ENCODE results near the gene SYT15. TPM values are rescaled to one million over a fixed set of nuclear protein-coding genes. Genes with fewer than 3 reads are reported as not detected.
"Not testable (repeated sequence)": the region's sequence is repeated elsewhere in the genome, so short reads cannot be mapped to it uniquely, and the experiment has no call there.

Gene SYT15
- total RNA-seq, 1 donor from 2014 or later = 12.5 TPM

GRCh38 chr10:46597616-46598246 is 18.8 kb downstream of the SYT15 start:
- H3K27ac Mint-ChIP-seq (ENCODE audit: unreplicated experiment); H3K36me3 Mint-ChIP-seq (ENCODE audit: unreplicated experiment); H3K27me3 Mint-ChIP-seq (ENCODE audit: unreplicated experiment); DNase-seq (ENCODE audit: extremely low spot score, unreplicated experiment); H3K4me1 Mint-ChIP-seq (ENCODE audit: unreplicated experiment); H3K9me3 Mint-ChIP-seq (ENCODE audit: unreplicated experiment): not testable (repeated sequence)
- TF ChIP-seq, protein P1, sequence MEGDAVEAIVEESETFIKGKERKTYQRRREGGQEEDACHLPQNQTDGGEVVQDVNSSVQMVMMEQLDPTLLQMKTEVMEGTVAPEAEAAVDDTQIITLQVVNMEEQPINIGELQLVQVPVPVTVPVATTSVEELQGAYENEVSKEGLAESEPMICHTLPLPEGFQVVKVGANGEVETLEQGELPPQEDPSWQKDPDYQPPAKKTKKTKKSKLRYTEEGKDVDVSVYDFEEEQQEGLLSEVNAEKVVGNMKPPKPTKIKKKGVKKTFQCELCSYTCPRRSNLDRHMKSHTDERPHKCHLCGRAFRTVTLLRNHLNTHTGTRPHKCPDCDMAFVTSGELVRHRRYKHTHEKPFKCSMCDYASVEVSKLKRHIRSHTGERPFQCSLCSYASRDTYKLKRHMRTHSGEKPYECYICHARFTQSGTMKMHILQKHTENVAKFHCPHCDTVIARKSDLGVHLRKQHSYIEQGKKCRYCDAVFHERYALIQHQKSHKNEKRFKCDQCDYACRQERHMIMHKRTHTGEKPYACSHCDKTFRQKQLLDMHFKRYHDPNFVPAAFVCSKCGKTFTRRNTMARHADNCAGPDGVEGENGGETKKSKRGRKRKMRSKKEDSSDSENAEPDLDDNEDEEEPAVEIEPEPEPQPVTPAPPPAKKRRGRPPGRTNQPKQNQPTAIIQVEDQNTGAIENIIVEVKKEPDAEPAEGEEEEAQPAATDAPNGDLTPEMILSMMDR (IDR thresholded peaks at IDR 0.05) = peak; percentile 40
- peak overlapping the region; percentile 69 for H3K4me3 Mint-ChIP-seq (ENCODE audit: unreplicated experiment)

DNA sequence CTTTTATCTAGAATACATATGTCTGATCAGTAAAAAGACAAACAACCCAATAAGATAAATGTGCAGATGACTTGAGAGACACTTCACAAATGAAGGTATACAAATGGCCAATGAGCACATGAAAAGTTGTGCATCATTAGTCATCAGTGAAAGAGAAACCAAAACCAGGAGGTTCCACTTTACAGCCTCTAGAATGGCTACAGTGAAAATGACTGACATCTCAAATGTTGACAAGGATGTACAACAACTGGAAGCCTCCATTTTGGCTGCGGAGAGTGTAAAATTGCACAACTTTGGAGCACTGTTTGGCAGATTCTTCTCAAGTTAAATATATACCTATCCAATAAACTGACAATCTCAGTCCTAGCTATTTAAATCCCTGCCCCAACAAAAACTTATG is 21.6 kb downstream of the SYT15 start:
- H3K36me3 Mint-ChIP-seq (ENCODE audit: unreplicated experiment); H3K4me3 Mint-ChIP-seq (ENCODE audit: unreplicated experiment); H3K27ac Mint-ChIP-seq (ENCODE audit: unreplicated experiment); H3K27me3 Mint-ChIP-seq (ENCODE audit: unreplicated experiment); H3K9me3 Mint-ChIP-seq (ENCODE audit: unreplicated experiment); H3K4me1 Mint-ChIP-seq (ENCODE audit: unreplicated experiment); DNase-seq (ENCODE audit: extremely low spot score, unreplicated experiment): not testable (repeated sequence)

DNA sequence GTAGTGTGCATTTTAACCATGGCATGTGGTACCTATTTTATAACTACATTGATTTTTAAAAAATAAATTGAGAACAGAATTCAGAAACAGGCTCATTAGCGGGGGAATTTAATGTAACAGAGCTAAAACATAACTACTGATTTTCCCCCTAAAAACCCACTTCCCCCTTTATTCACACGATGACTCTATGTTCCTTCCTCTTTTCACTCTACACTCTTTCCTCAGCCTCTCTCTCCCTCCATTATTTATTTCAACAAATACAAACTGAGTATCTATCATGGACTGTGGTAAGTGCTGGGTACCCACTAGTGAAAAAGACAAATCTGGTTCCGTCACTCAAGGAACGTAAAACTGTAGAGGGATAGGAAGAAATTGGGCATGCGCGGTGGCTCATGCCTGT is 36.6 kb downstream of the SYT15 start:
- not testable (repeated sequence) for H3K27ac Mint-ChIP-seq (ENCODE audit: unreplicated experiment); H3K4me1 Mint-ChIP-seq (ENCODE audit: unreplicated experiment); H3K4me3 Mint-ChIP-seq (ENCODE audit: unreplicated experiment); H3K27me3 Mint-ChIP-seq (ENCODE audit: unreplicated experiment); H3K9me3 Mint-ChIP-seq (ENCODE audit: unreplicated experiment); DNase-seq (ENCODE audit: extremely low spot score, unreplicated experiment); H3K36me3 Mint-ChIP-seq (ENCODE audit: unreplicated experiment)

DNA sequence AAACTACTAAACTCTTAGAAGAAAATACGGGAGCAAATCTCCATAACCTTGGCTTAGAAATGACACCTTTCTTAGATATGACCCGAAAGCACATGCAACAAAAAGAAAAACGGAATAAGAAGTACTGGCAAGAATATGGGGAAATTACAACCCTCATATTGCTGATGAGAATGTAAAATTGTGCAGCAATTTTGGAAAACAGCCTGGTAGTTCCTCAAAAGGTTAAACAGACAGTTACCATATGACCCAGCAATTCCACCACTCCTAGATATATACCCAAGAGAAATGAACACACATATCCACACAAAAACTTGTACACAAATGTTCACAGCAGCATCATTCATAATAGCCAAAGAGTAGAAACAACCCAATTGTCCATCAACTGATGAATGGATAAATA is 37.3 kb downstream of the SYT15 start:
- H3K4me1 Mint-ChIP-seq (ENCODE audit: unreplicated experiment); H3K36me3 Mint-ChIP-seq (ENCODE audit: unreplicated experiment); H3K9me3 Mint-ChIP-seq (ENCODE audit: unreplicated experiment); DNase-seq (ENCODE audit: extremely low spot score, unreplicated experiment); H3K4me3 Mint-ChIP-seq (ENCODE audit: unreplicated experiment); H3K27me3 Mint-ChIP-seq (ENCODE audit: unreplicated experiment); H3K27ac Mint-ChIP-seq (ENCODE audit: unreplicated experiment): not testable (repeated sequence)

DNA sequence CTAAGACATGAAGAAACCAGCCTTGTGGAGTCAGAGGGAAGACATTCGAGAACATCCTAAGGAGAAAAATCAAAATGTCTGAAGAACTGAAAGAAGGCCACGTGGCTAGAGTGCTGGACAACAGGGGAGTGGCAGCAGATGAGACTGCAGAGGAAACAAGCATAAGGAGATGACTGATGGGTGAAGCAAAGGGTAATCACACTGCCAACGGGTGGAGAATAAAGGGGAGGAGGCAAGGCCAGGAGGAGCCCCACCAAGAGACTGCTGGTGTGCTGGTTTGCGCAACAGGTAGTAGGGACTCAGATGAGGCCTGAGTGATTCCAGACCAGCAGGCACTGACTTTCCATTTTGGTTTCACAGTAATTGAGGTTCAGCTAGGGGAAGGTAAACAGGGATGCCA is 38.2 kb downstream of the SYT15 start:
- H3K27me3 Mint-ChIP-seq (ENCODE audit: unreplicated experiment); H3K27ac Mint-ChIP-seq (ENCODE audit: unreplicated experiment); H3K9me3 Mint-ChIP-seq (ENCODE audit: unreplicated experiment); H3K36me3 Mint-ChIP-seq (ENCODE audit: unreplicated experiment); H3K4me3 Mint-ChIP-seq (ENCODE audit: unreplicated experiment); H3K4me1 Mint-ChIP-seq (ENCODE audit: unreplicated experiment); DNase-seq (ENCODE audit: extremely low spot score, unreplicated experiment): not testable (repeated sequence)

DNA sequence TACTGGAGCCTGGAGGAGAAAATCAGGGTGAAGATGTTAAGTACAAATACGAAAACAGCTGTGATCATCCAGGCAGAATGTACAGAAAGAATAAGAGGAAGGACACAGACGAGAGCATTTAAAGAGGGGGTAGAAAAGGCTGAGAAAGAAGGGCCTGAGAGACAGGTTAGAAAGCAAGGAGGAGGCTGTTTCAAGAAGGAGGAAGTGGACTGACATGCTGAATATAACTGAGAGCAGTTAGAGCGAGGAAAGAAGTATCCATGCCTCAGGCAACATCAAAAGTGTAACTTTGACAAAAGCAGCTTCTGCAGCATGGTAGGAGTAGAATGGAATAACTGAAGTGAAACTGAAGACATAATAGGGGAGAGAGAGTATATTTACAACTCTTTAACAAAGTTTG is 39.0 kb downstream of the SYT15 start:
- not testable (repeated sequence) for H3K4me3 Mint-ChIP-seq (ENCODE audit: unreplicated experiment); H3K9me3 Mint-ChIP-seq (ENCODE audit: unreplicated experiment); DNase-seq (ENCODE audit: extremely low spot score, unreplicated experiment); H3K4me1 Mint-ChIP-seq (ENCODE audit: unreplicated experiment); H3K36me3 Mint-ChIP-seq (ENCODE audit: unreplicated experiment); H3K27me3 Mint-ChIP-seq (ENCODE audit: unreplicated experiment); H3K27ac Mint-ChIP-seq (ENCODE audit: unreplicated experiment)

DNA sequence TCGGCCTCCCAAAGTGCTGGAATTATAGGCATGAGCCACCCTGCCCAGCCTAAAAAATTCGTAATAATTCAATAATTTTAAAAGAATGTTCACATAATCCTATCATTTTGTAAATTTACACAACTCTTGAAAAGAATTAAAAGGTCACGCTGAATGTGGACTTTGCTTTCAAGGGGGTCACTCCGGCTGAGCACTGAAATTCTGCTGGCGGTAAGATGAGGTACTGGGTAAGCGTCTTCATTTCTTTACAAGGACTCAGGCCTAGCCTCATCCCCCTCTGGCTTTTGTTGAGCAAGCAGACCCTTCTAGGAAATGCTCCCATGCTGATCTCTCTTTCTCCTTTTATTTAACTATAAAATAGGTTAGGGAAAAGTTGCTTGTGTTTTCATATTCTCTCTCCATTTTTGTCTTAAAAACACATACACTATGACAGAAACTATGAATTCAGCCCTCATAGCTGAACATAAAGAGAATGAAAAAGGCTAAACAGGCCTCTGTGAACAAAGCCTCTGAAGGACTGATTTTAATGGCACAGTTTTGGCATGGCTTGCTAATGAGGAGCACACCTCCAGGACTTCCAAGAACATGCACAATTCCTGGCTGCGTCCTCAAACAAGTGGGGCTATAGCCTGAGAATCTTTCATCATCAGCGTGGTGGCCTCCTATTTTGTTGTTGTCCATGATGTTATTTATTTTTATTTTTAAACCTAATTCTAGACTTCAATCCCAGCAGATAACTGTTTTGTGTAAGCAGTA is 45.1 kb downstream of the SYT15 start:
- not testable (repeated sequence) for H3K4me3 Mint-ChIP-seq (ENCODE audit: unreplicated experiment); H3K4me1 Mint-ChIP-seq (ENCODE audit: unreplicated experiment); DNase-seq (ENCODE audit: extremely low spot score, unreplicated experiment); H3K9me3 Mint-ChIP-seq (ENCODE audit: unreplicated experiment); H3K36me3 Mint-ChIP-seq (ENCODE audit: unreplicated experiment); H3K27me3 Mint-ChIP-seq (ENCODE audit: unreplicated experiment); H3K27ac Mint-ChIP-seq (ENCODE audit: unreplicated experiment)

DNA sequence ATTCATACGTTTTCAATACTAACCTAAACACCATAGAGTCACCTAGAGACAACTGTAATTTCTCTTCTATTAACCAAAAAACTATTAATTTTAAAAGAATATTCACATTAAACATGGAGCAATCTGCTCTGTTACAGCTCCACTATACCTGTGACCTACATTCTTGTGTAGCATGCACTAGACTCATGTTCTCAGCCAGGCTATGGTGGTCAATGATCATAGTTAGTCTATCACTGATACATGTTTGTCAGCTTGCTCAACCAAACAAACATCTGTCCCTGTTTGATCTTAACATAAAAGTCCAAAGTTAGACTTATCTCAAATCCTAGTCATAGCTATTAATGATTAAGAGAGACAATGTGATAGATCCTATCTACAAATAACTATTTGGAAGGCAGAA is 50.9 kb downstream of the SYT15 start:
- H3K27ac Mint-ChIP-seq (ENCODE audit: unreplicated experiment); DNase-seq (ENCODE audit: extremely low spot score, unreplicated experiment); H3K4me3 Mint-ChIP-seq (ENCODE audit: unreplicated experiment); H3K36me3 Mint-ChIP-seq (ENCODE audit: unreplicated experiment); H3K27me3 Mint-ChIP-seq (ENCODE audit: unreplicated experiment); H3K4me1 Mint-ChIP-seq (ENCODE audit: unreplicated experiment); H3K9me3 Mint-ChIP-seq (ENCODE audit: unreplicated experiment): not testable (repeated sequence)

GRCh38 chr10:46630816-46631215 is 51.9 kb downstream of the SYT15 start:
- not testable (repeated sequence) for H3K27ac Mint-ChIP-seq (ENCODE audit: unreplicated experiment); H3K27me3 Mint-ChIP-seq (ENCODE audit: unreplicated experiment); H3K36me3 Mint-ChIP-seq (ENCODE audit: unreplicated experiment); H3K9me3 Mint-ChIP-seq (ENCODE audit: unreplicated experiment); H3K4me3 Mint-ChIP-seq (ENCODE audit: unreplicated experiment); H3K4me1 Mint-ChIP-seq (ENCODE audit: unreplicated experiment); DNase-seq (ENCODE audit: extremely low spot score, unreplicated experiment)

GRCh38 chr10:46631683-46632082 is 52.8 kb downstream of the SYT15 start:
- H3K4me1 Mint-ChIP-seq (ENCODE audit: unreplicated experiment); H3K36me3 Mint-ChIP-seq (ENCODE audit: unreplicated experiment); H3K27me3 Mint-ChIP-seq (ENCODE audit: unreplicated experiment); H3K4me3 Mint-ChIP-seq (ENCODE audit: unreplicated experiment); DNase-seq (ENCODE audit: extremely low spot score, unreplicated experiment); H3K27ac Mint-ChIP-seq (ENCODE audit: unreplicated experiment); H3K9me3 Mint-ChIP-seq (ENCODE audit: unreplicated experiment): not testable (repeated sequence)

- DNase-seq (ENCODE audit: extremely low spot score, unreplicated experiment) = not testable (repeated sequence)
Measured at GRCh38 chr10:46634698-46635097, 55.8 kb downstream of the SYT15 start.

More at GRCh38 chr10:46634698-46635097, 55.8 kb downstream of the SYT15 start:
- not testable (repeated sequence) for H3K27me3 Mint-ChIP-seq (ENCODE audit: unreplicated experiment); H3K4me1 Mint-ChIP-seq (ENCODE audit: unreplicated experiment); H3K9me3 Mint-ChIP-seq (ENCODE audit: unreplicated experiment); H3K36me3 Mint-ChIP-seq (ENCODE audit: unreplicated experiment)
- Mint-ChIP-seq H3K4me3 (ENCODE audit: unreplicated experiment) (peak overlapping the region; percentile 74), H3K27ac (ENCODE audit: unreplicated experiment) (peak overlapping the region; percentile 65)

Measured in osteocyte (in vitro differentiated cells).